ENCODE measurements around the gene EYA2. TPM values are rescaled to one million over a fixed set of nuclear protein-coding genes. Genes with fewer than 3 reads are reported as not detected.
"Not testable (repeated sequence)": the region's sequence is repeated elsewhere in the genome, so short reads cannot be mapped to it uniquely, and the experiment has no call there.

EYA2 gene
- total RNA-seq, 2 experiments from 2014 or later, result not detected

- no peak for TF ChIP-seq CTCF (IDR thresholded peaks at IDR 0.05)
- ChIA-PET POLR2A (no interaction called here), CTCF (interaction anchor here (1.2 kb wide), 1 partner anchor 172 kb away, joined by 3 read pairs; no protein-coding TSS in a partner anchor)
- Mint-ChIP-seq H3K4me1 (ENCODE audit: low read depth) (no peaks in the 10 kb centered on the region), H3K9me3 (no peaks in the 10 kb centered on the region), H3K27ac (no peak overlapping the region), H3K27me3 (peaks cover 9% of the 10 kb centered on the region), H3K36me3 (ENCODE audit: low read depth) (no peaks in the 10 kb centered on the region), H3K4me3 (no peak overlapping the region)
- intact Hi-C loops (cut with micrococcal nuclease), result no loop called here
- ATAC-seq, result no peak
- DNase-seq, result no peak
These were observed 36.1 kb downstream of the EYA2 start for GRCh38 chr20:46930640-46931339.

DNA sequence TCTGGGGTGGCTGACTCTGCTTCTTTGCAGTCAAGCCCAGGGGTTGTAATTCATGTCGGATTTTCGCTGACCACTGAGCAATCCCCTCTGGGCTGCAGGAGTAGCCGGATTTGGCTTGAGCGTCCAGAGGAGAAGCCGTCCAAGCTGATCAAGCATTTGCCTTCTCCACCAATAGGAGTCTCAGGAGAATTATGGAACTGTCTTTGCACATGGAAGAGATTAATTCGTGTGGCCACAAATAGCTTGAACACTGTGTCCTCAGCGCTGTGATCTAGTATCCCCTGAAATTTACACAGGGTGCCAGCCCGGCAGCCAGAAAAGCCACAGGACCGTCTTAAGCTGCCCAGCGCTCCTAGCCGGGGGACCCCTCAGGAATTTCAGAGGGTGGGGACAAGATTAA, 37.1 kb downstream of the EYA2 start:
- CTCF ChIA-PET, result interaction anchor here (1.2 kb wide), 1 partner anchor 171 kb away, joined by 3 read pairs; no protein-coding TSS in a partner anchor
- intact Hi-C loops (cut with micrococcal nuclease), result no loop called here
- H3K4me3 Mint-ChIP-seq, result no peak overlapping the region
- no peak overlapping the region for H3K27ac Mint-ChIP-seq
- no peak for TF ChIP-seq CTCF (IDR thresholded peaks at IDR 0.05)
- H3K9me3 Mint-ChIP-seq, result no peaks in the 10 kb centered on the region
- H3K27me3 Mint-ChIP-seq, result peaks cover 9% of the 10 kb centered on the region
- ATAC-seq (no peak), DNase-seq (no peak)
- POLR2A ChIA-PET, result interaction anchor here (0.7 kb wide), 1 partner anchor 1817 kb away, joined by 4 read pairs; no protein-coding TSS in a partner anchor
- no peaks in the 10 kb centered on the region for H3K4me1 Mint-ChIP-seq (ENCODE audit: low read depth)
- no peaks in the 10 kb centered on the region for H3K36me3 Mint-ChIP-seq (ENCODE audit: low read depth)

DNA sequence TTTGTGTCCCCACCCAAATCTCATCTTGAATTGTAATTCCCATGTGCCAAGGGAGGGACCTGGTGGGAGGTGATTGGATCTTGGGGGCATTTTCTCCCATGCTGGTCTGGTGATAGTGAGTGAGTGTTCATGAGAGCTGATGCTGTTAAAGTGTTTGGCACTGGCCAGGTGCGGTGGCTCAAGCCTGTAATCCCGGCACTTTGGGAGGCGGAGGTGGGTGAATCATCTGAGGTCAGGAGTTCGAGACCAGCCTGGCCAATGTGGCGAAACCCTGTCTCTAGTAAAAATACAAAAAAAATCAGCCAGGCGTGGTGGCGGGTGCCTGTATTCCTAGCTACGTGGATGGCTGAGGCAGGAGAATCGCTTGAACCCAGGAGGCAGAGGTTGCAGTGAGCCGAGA, 37.8 kb downstream of the EYA2 start:
- POLR2A ChIA-PET; intact Hi-C loops (cut with micrococcal nuclease); H3K36me3 Mint-ChIP-seq (ENCODE audit: low read depth); H3K4me3 Mint-ChIP-seq; CTCF ChIA-PET; H3K27me3 Mint-ChIP-seq; ATAC-seq; DNase-seq; H3K4me1 Mint-ChIP-seq (ENCODE audit: low read depth); H3K27ac Mint-ChIP-seq; H3K9me3 Mint-ChIP-seq: not testable (repeated sequence)

DNA sequence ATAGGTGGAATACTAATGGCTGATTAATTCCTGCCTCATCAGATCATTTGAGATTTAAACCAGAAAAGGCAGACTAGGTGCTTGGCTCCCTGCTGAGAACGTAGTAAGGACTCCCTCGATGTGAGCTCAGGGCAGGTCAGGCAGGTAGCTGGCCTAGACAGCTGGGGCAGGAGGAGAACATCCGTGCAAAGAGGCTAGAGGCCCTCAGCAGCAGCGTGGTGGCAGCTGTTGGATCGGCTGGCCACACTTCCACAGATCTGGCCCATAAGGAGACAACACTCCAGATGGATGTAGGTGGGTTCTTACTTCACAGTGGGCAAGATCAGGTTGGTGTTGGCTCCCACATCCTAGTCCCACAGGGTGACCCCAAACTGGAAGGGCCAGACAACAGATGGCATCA, 38.5 kb downstream of the EYA2 start:
- TF ChIP-seq CTCF (IDR thresholded peaks at IDR 0.05), result no peak
- H3K36me3 Mint-ChIP-seq (ENCODE audit: low read depth), result no peaks in the 10 kb centered on the region
- ChIA-PET CTCF (no interaction called here), POLR2A (no interaction called here)
- H3K27ac Mint-ChIP-seq, result no peak overlapping the region
- intact Hi-C loops (cut with micrococcal nuclease), result no loop called here
- no peaks in the 10 kb centered on the region for H3K9me3 Mint-ChIP-seq
- no peaks in the 10 kb centered on the region for H3K4me1 Mint-ChIP-seq (ENCODE audit: low read depth)
- no peak overlapping the region for H3K4me3 Mint-ChIP-seq
- ATAC-seq, result no peak
- DNase-seq, result no peak
- H3K27me3 Mint-ChIP-seq, result peaks cover 9% of the 10 kb centered on the region

DNA sequence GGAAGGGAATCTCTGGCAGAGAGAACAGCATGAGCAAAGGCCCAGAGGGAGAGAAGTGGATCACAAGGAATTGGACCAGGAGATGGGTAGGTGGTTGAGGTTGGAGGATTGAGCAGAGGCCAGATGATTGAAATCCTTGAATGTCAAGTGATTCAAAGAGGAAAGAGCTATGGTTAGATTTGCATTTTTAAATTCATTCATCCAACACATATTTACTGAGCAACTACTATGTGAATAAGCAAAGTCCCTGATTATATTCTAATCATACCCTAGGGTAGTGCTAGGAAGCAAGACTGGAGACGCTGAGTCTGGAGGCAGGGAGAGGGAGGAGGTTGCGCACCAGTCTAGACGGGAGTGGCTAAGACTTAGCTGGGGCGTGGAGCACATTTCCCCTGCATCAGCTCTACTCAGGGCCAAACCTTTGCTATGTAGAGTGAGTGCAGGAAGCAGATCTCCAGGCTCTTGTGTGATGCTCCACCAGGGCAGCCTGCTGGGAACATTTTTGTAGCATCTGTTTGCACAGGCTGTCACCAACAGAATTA, 40.2 kb downstream of the EYA2 start:
- Mint-ChIP-seq H3K27me3 (peaks cover 6% of the 10 kb centered on the region), H3K4me1 (ENCODE audit: low read depth) (no peaks in the 10 kb centered on the region), H3K27ac (no peak overlapping the region), H3K4me3 (no peak overlapping the region), H3K9me3 (no peaks in the 10 kb centered on the region), H3K36me3 (ENCODE audit: low read depth) (no peaks in the 10 kb centered on the region)
- POLR2A ChIA-PET, result no interaction called here
- CTCF ChIA-PET, result interaction anchor here (0.6 kb wide), 1 partner anchor 12 kb away, joined by 3 read pairs; no protein-coding TSS in a partner anchor
- intact Hi-C loops (cut with micrococcal nuclease), result no loop called here
- no peak for ATAC-seq
- DNase-seq, result no peak
- no peak for TF ChIP-seq CTCF (IDR thresholded peaks at IDR 0.05)
